Measurements from ENCODE around the gene TSPAN9. TPM values are rescaled to one million over a fixed set of nuclear protein-coding genes. Genes with fewer than 3 reads are reported as not detected.

TSPAN9 gene
- total RNA-seq, 4 donors from 2014 or later: 27.9 to 49.1 (median 42.0) TPM

DNA sequence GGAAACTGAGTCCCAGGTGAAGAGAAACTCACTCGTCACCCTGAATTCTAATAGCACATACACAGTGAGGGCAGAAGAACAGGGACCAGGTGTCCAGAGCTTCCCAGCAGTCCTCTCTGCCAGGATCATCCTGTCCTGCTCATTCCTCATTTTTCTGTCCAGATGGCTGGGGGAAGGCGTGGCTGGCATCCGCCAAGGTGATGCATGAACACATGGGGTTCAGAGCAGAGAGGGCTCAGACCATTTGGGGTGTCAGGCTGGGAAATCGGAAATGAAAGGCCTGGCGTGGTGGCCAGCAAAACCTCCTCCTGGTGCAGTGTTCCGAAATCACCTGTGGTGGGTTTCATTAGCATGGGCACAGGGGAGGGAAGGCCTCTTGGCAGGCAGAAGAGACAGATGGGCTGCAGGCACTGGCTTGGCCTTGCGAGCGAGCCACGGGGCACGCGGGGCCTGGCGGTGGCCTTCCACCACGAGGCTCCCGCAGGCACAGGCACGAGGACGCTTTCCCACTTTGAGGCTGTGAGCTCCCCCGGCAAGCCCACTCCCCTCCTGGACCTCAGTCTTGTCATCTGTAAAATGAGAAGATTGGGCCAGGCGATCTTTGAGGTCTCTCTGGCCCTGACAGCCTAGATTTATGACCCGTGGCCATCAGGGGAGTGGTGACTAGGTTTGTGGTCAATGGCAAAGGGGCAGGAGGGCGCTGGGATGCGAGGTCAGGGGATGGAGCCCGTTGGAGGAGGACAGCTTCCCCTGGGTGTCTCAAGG lies 68.5 kb downstream of the TSPAN9 start:
- intact Hi-C loops (cut with DNase I; ENCODE audit: low total_unique reads): no loop called here
- TF ChIP-seq, protein P1, sequence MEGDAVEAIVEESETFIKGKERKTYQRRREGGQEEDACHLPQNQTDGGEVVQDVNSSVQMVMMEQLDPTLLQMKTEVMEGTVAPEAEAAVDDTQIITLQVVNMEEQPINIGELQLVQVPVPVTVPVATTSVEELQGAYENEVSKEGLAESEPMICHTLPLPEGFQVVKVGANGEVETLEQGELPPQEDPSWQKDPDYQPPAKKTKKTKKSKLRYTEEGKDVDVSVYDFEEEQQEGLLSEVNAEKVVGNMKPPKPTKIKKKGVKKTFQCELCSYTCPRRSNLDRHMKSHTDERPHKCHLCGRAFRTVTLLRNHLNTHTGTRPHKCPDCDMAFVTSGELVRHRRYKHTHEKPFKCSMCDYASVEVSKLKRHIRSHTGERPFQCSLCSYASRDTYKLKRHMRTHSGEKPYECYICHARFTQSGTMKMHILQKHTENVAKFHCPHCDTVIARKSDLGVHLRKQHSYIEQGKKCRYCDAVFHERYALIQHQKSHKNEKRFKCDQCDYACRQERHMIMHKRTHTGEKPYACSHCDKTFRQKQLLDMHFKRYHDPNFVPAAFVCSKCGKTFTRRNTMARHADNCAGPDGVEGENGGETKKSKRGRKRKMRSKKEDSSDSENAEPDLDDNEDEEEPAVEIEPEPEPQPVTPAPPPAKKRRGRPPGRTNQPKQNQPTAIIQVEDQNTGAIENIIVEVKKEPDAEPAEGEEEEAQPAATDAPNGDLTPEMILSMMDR (IDR thresholded peaks at IDR 0.05): no peak
- no peak for TF ChIP-seq POLR2A (IDR thresholded peaks at IDR 0.05)
- DNase-seq (ENCODE audit: low spot score in 2 of 2): no peak
- WGBS, 2 donors: 93 to 96% methylated on average over 22 of the region's 22 CpGs
- H3K4me3 ChIP-seq (ENCODE audit: low read depth, poor library complexity, severe bottlenecking): no peak overlapping the region

DNA sequence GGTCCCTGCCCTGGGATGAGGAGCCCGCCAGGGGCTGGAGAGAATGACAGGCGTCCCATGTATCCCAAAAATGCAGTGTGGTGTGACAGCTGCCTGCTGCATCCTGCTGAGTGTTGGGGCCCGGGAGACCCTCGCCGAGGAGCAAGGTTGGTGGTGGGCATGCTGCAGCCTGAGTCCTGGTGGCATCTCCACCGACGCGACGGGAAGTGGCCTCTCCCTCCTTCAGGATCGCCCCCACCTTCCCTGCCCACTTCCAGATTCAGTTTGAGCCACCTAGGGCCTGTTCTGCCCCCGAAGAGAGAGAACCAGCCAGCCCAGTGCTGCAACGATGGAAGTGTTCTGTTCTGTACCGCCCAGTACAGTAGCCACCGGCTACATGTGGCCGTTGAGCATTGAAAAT lies 70.1 kb downstream of the TSPAN9 start:
- DNase-seq (ENCODE audit: low spot score in 2 of 2): no peak
- H3K4me3 ChIP-seq (ENCODE audit: low read depth, poor library complexity, severe bottlenecking): no peak overlapping the region
- 86 to 98% methylated on average over 15 of the region's 15 CpGs for WGBS, 2 donors
- intact Hi-C loops (cut with DNase I; ENCODE audit: low total_unique reads): no loop called here
- no peak for TF ChIP-seq POLR2A (IDR thresholded peaks at IDR 0.05)
- TF ChIP-seq, protein P1 (IDR thresholded peaks at IDR 0.05): no peak

DNA sequence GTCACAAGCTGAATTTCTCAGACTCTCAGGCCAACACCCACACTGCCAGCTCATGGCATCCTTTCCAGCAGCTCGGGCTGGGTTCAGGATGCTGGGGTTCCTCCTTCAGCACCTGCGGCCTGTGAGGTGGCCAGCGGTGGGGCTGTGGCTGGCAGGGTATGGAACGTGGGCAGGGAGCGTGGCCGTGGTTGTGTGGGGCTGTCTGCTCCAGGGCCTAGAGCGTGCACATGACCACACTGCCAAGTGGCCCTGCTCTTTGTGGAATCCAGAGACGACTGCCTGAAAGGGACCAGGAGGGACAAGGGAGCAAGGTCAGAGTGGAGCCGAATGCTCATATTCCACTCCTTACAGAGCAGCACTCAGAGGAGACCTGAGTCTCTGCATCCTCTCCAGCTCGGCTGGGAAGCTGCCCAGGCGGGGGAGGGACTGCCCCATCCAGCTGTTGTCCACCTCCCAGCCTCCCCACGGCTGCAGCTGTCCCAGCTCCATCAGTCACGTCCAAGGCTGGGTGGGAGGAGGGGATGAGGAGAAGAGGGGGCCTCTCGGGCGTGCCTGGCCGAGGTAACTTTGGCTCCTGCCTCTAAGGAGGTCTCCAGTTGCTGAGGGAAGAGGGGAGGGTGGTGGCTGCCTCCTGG lies 71.3 kb downstream of the TSPAN9 start:
- no peak overlapping the region for H3K4me3 ChIP-seq (ENCODE audit: low read depth, poor library complexity, severe bottlenecking)
- 70 to 76% methylated on average over 16 of the region's 16 CpGs for WGBS, 2 donors
- no peak for TF ChIP-seq POLR2A (IDR thresholded peaks at IDR 0.05)
- TF ChIP-seq, protein P1 (IDR thresholded peaks at IDR 0.05): no peak
- DNase-seq (ENCODE audit: low spot score in 2 of 2): no peak
- intact Hi-C loops (cut with DNase I; ENCODE audit: low total_unique reads): no loop called here

DNA sequence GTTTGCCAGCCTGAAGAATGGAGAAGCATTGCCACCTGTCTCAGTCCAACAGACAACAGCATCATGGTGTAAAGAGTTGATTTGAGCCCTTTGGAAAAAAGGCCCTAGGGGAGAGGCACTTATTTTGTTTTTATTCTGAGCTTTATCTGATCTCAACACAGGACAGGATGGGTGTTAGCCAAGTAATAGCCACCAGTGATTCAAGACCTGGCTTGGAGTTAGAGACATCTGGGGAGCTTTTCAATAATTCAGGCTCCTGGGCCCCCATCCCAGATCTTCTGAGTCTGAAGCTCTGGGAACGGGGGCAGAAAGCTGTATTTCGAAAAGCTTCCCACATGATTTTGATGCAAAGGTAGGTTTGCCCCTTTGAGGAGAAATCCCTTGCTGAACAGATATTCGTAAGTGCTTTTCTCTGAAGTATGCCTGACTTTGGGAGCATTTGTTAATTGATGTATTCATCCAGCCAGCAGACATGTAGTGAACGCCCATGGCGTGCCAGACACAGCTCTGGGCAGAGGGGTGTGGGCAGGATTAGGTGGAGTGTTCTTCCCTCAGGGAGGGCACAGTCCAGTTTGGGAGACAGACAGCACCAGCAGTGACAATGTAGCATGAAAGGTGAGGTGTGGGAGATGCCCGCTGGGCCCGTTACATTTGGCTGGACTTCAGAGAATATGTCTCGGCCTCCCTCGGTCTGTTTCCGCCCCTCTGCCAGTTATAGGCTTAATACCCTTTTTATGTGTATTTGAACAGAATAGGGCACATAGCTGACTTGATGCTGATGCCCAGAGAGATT lies 72.5 kb downstream of the TSPAN9 start:
- no peak overlapping the region for H3K4me3 ChIP-seq (ENCODE audit: low read depth, poor library complexity, severe bottlenecking)
- WGBS, 2 donors: 43 to 46% methylated on average over 10 of the region's 10 CpGs
- intact Hi-C loops (cut with DNase I; ENCODE audit: low total_unique reads): no loop called here
- TF ChIP-seq, protein P1 (IDR thresholded peaks at IDR 0.05): no peak
- TF ChIP-seq POLR2A (IDR thresholded peaks at IDR 0.05): no peak
- no peak for DNase-seq (ENCODE audit: low spot score in 2 of 2)

DNA sequence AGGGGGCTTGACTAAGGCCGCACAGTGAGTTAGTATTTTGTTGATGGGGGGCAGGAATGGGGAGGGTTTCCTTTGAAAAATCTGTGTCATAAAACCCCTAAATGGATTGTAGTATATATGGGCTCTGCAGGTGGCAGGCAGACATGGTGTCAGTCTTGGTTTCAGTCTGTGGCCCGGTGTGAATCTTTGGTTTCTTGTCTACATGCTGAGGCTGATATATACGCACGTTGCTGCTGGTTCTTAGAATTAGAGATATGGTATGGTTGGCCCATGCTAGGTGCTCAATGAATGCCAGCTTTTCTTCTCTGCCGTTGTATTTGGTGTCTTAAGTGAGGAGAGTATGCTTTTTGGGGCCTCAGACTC lies 73.1 kb downstream of the TSPAN9 start:
- intact Hi-C loops (cut with DNase I; ENCODE audit: low total_unique reads): no loop called here
- H3K4me3 ChIP-seq (ENCODE audit: low read depth, poor library complexity, severe bottlenecking): no peak overlapping the region
- 57 to 59% methylated on average over 5 of the region's 5 CpGs for WGBS, 2 donors
- no peak for TF ChIP-seq POLR2A (IDR thresholded peaks at IDR 0.05)
- TF ChIP-seq, protein P1 (IDR thresholded peaks at IDR 0.05): no peak
- no peak for DNase-seq (ENCODE audit: low spot score in 2 of 2)

All from lower leg skin (tissue), 4 donors.